Mesendoderm (in vitro differentiated cells): ENCODE measurements around the gene RCSD1.
A peak's percentile ranks its signal among the peaks of the same experiment; 100 is the strongest.

Experiments used
- DNase-seq: peaks from one replicate; pipeline ENCODE4 v3.0.0; 2013
- H2AK5ac ChIP-seq: 2 replicates; pipeline ENCODE4 v1.6.1; 2013; ENCODE audit warnings: low read length, inconsistent platforms
- H2BK120ac ChIP-seq: 2 replicates; pipeline ENCODE4 v1.6.1; 2013; ENCODE audit warnings: low read depth, mild to moderate bottlenecking, low read length, moderate library complexity, mixed read lengths
- H2BK15ac ChIP-seq: replicated peaks from 2 replicates; pipeline ENCODE4 v1.6.1; 2013; ENCODE audit warnings: low read depth, mild to moderate bottlenecking, moderate library complexity
- H2BK5ac ChIP-seq: 2 replicates; pipeline ENCODE4 v1.6.1; 2013; ENCODE audit warnings: low read length, inconsistent platforms
- H3K18ac ChIP-seq: 2 replicates; pipeline ENCODE4 v1.6.1; 2013; ENCODE audit warnings: mild to moderate bottlenecking, low read length, mixed read lengths
- H3K23ac ChIP-seq: one replicate; pipeline ENCODE4 v1.6.1; 2013; ENCODE audit warnings: low read length
- H3K27ac ChIP-seq: 2 replicates; pipeline ENCODE4 v1.5.1; 2013; ENCODE audit warnings: low read depth, mild to moderate bottlenecking, inconsistent platforms, low read length, moderate library complexity
- H3K27me3 ChIP-seq: 2 replicates; pipeline ENCODE4 v1.6.1; 2013; ENCODE audit warnings: low read length, control low read depth, mild to moderate bottlenecking, inconsistent platforms; ENCODE audit not compliant: insufficient read depth, poor library complexity
- H3K36me3 ChIP-seq: 2 replicates; pipeline ENCODE4 v1.6.1; 2013; ENCODE audit warnings: low read length, inconsistent platforms; ENCODE audit not compliant: control insufficient read depth, insufficient read depth
- H3K4ac ChIP-seq: one replicate; pipeline ENCODE4 v1.6.1; 2013; ENCODE audit warnings: low read depth, mild to moderate bottlenecking, low read length, moderate library complexity
- H3K4me1 ChIP-seq: 2 replicates; pipeline ENCODE4 v1.6.1; 2013; ENCODE audit warnings: low read depth, low read length, inconsistent platforms; ENCODE audit not compliant: control insufficient read depth
- H3K4me2 ChIP-seq: 2 replicates; pipeline ENCODE4 v1.6.1; 2013; ENCODE audit warnings: low read length
- H3K4me3 ChIP-seq: 2 replicates; pipeline ENCODE4 v1.5.1; 2013; ENCODE audit warnings: mild to moderate bottlenecking, low read length
- H3K56ac ChIP-seq: one replicate; pipeline ENCODE4 v1.6.1; 2013; ENCODE audit warnings: low read length
- H3K79me1 ChIP-seq: 2 replicates; pipeline ENCODE4 v1.6.1; 2013; ENCODE audit warnings: low read length, inconsistent platforms
- H3K79me2 ChIP-seq: 2 replicates; pipeline ENCODE4 v1.6.1; 2013; ENCODE audit warnings: mild to moderate bottlenecking, low read length; ENCODE audit not compliant: control insufficient read depth, insufficient read depth
- H3K9ac ChIP-seq: 2 replicates; pipeline ENCODE4 v1.6.1; 2013; ENCODE audit warnings: low read length, inconsistent platforms
- H4K5ac ChIP-seq: one replicate; pipeline ENCODE4 v1.6.1; 2013; ENCODE audit warnings: low read length
- H4K8ac ChIP-seq: one replicate; pipeline ENCODE4 v1.6.1; 2013; ENCODE audit warnings: low read depth, mild to moderate bottlenecking, control low read depth, low read length, moderate library complexity
- WGBS: extraction: QIAGEN DNeasy Blood & Tissue Kit; methylation state at CpG from one replicate; pipeline ENCODE4 v1.1.7; 2013; ENCODE audit warnings: low lambda C conversion rate, missing lambda C conversion rate; ENCODE audit not compliant: insufficient coverage; ENCODE audit errors: extremely low coverage; 5-methylcytosine and 5-hydroxymethylcytosine counted together

Gene RCSD1

DNA sequence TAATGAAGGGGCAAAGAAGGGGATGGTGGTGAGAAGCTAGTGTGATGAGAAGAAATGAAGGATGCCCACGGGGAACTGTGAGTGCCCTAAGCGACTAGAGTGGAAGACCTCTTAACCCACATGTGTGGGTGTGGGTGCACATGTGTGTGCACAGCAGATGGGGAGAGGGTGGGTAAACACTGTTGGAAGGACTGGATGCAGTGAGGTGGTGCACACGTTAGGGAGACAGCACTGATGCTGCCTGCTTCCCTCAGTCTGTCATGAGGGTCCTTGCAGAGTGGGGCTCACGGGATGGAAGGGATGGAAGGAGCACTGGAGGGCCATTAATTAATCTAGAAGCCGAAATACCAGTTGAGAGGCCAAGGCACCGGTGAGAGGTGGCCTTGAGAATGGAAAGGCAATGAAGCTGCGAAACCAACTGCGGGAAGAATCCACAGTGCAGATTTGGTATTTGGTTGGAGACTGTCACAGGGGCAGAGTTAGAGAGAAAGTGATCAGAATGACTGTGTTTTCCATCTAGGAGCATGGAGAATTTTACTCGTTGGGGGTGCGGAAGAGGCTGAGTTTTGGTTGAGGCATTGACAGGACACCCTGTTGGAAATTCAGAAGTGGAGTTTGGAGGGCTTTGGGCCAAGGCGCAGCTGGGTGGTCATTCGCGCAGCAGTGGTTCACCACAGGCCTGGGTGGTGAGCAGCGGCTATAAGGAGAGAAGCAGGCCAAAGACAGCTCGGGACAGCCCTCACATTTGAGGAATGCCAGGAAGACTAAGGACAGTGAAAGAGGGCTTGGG lies 15.8 kb downstream of the RCSD1 start:
- no peak overlapping the region for H4K5ac ChIP-seq
- H3K56ac ChIP-seq, result no peak overlapping the region
- no peaks in the 10 kb centered on the region for H3K79me2 ChIP-seq
- H2BK120ac ChIP-seq, result no peak overlapping the region
- no peak overlapping the region for H3K4me2 ChIP-seq
- H3K27me3 ChIP-seq, result no peaks in the 10 kb centered on the region
- no peak overlapping the region for H3K4ac ChIP-seq
- DNase-seq, result no peak
- no CpG with 5 or more reads among the region's 15 CpGs for WGBS
- H3K23ac ChIP-seq, result no peak overlapping the region
- no peak overlapping the region for H3K9ac ChIP-seq
- peaks cover 16% of the 10 kb centered on the region for H3K4me1 ChIP-seq
- no peak overlapping the region for H4K8ac ChIP-seq
- no peak overlapping the region for H3K4me3 ChIP-seq
- no peak overlapping the region for H3K27ac ChIP-seq
- H3K18ac ChIP-seq, result no peak overlapping the region
- no peaks in the 10 kb centered on the region for H3K79me1 ChIP-seq
- peak overlapping the region; percentile 15 for H2AK5ac ChIP-seq
- H3K36me3 ChIP-seq, result no peaks in the 10 kb centered on the region
- H2BK5ac ChIP-seq, result peak overlapping the region; percentile 1
- no peak overlapping the region for H2BK15ac ChIP-seq

DNA sequence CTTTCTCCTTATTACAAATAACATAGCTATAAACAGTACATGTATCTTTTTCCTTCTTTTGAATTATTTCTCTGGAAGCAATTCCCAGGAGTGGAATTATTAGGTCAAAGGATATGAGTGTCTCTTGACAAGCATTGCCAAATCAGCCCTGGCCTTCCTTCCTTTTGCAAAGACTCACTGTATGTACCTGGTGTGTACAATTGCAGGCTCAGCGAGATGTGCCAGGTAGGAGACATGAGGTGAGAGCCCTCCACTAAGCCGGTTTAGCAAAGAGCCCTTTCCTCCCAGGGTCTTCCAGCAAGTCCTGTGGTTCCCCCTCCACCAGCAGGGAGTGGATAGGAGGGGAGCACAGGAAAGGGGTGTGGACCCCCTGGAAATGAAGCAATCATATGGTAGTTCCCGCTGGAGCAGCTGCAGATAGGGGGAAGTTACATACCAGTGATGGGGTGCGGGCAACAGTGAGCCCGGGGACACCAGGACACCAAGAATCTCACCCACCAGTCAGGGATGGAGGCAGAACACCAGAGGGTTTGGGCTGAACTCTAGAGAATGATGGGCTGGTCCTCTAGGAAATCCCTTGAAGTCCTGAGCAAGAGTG lies 18.3 kb downstream of the RCSD1 start:
- Histone ChIP-seq H3K4me1 (peaks cover 16% of the 10 kb centered on the region), H4K8ac (no peak overlapping the region), H3K36me3 (no peaks in the 10 kb centered on the region), H2BK120ac (no peak overlapping the region), H4K5ac (no peak overlapping the region), H3K27ac (no peak overlapping the region), H3K56ac (no peak overlapping the region), H3K18ac (no peak overlapping the region), H3K79me2 (no peaks in the 10 kb centered on the region), H3K4ac (no peak overlapping the region), H3K79me1 (no peaks in the 10 kb centered on the region), H3K27me3 (no peaks in the 10 kb centered on the region), H3K4me2 (no peak overlapping the region), H3K23ac (no peak overlapping the region), H3K4me3 (no peak overlapping the region), H2BK5ac (no peak overlapping the region), H2AK5ac (no peak overlapping the region), H2BK15ac (no peak overlapping the region), H3K9ac (no peak overlapping the region)
- no CpG with 5 or more reads among the region's 5 CpGs for WGBS
- no peak for DNase-seq

DNA sequence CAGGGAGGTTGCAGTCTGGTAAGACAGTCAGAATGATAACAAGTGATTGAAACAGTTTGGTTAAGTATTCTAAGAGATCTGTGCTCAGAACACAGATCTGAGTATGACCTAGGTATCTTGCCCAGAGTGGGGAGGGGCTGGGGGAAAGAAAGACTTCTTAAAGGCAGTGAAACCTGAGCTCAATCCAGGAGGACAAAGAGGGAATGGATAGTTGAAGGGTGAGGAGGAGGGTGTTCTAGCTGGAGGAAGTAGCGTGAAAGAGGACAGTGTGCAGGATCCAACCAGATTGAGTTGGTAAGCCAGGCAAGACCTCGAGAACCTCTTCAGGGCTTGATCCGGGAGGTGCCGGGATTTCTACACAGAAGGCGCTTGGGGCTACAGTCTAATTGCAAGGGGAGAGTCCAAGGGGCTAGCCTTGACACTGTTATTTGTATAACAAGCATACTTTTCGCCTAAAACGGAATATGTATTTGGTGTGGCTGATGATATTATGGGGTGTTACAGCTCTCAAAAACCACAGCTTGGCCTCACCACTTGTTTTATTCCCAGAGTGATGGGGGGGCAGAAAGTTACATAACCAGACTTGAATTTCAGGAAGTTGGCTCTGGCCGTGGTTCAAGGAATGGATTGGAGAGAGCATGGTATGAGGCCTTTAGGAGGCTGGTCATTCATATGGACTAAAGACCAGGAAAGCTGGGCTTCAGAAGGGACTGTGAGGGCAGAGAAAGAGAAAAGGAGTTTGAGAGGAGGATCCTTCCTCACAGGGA lies 19.1 kb downstream of the RCSD1 start:
- Histone ChIP-seq H3K18ac (no peak overlapping the region), H3K4me2 (no peak overlapping the region), H3K56ac (no peak overlapping the region), H3K27me3 (no peaks in the 10 kb centered on the region), H3K4me1 (peaks cover 16% of the 10 kb centered on the region), H4K5ac (no peak overlapping the region), H2BK5ac (no peak overlapping the region), H2BK15ac (no peak overlapping the region), H3K79me2 (no peaks in the 10 kb centered on the region), H3K27ac (no peak overlapping the region), H3K4me3 (no peak overlapping the region), H3K23ac (no peak overlapping the region), H2AK5ac (no peak overlapping the region), H3K36me3 (no peaks in the 10 kb centered on the region), H3K9ac (no peak overlapping the region), H3K79me1 (no peaks in the 10 kb centered on the region), H4K8ac (no peak overlapping the region), H2BK120ac (no peak overlapping the region), H3K4ac (no peak overlapping the region)
- peak; percentile 25 for DNase-seq
- no CpG with 5 or more reads among the region's 8 CpGs for WGBS

DNA sequence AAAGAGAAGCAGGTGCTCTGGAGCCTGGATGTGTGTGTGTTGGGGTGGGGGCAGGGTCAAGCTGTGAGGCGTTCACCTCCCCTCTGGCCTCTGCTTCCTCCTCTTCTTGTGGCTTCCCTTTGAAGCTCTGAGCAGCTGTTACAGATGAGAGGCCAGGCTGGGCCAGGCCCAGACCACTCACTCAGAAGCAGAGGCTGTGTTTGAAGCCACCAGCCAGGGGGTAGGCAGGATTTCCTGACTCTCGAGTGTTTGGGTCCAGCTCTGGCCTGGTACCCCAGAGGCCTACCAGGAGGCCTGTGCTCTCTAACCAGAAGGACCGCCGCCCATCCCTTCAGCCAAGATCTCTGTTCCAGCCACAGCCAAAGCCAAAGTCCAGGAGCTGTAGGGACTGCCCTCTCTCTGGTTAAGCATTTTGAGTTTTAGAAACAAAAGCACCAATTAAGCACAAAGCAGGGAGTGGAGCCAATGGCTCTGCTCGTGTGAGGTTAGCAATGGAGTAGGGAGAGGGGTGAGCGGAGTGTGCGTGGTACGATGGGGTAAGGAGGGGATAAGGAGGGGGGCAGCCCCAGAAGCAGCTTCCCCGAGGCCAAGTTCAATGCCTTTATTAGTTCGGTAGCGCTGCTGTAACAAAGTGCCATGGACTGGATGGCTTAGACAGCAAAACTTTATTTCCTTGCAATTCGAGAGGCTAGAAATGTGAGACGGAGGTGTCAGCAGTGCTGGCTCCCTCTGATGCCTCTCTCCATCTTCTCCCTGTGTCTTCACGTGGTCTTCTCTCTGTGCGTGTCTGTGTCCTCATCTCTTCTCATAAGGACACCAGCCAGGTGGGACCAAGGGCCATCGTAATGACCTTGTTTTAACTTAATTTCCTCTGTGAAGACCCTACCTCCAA lies 20.5 kb downstream of the RCSD1 start:
- Histone ChIP-seq H3K9ac (no peak overlapping the region), H3K56ac (no peak overlapping the region), H2BK120ac (no peak overlapping the region), H2AK5ac (no peak overlapping the region), H3K4me1 (peaks cover 7% of the 10 kb centered on the region), H2BK15ac (no peak overlapping the region), H3K79me1 (no peaks in the 10 kb centered on the region), H3K4me2 (no peak overlapping the region), H4K8ac (no peak overlapping the region), H3K4me3 (no peak overlapping the region), H3K36me3 (no peaks in the 10 kb centered on the region), H4K5ac (no peak overlapping the region), H3K79me2 (no peaks in the 10 kb centered on the region), H3K18ac (no peak overlapping the region), H2BK5ac (no peak overlapping the region), H3K4ac (no peak overlapping the region), H3K23ac (no peak overlapping the region), H3K27me3 (no peaks in the 10 kb centered on the region), H3K27ac (no peak overlapping the region)
- WGBS, result no CpG with 5 or more reads among the region's 16 CpGs
- no peak for DNase-seq

DNA sequence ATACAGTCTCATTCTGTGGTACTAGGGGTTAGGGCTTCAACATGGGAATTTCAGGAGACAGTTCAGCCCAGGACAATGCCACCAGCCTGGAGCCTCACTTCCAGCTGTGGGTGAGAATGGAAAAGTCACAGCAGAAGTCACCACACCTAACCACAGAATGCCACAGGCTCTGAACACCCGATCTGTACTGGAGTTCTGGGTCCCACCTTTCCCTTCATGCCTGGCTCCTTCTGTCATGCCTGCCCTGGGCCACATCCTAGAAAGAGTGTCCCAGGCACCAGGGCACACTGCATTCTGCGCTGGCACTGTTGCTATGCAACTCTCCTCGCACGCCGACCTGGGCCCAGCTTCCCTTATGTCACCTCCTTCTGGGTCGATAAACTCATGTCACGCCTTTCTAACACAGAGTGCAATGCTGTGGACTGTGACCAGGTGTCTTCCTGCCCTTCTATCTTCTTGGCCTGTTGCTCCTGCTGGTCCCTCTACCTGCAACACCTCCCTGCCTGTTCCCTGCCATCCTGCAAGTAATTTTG lies 21.2 kb downstream of the RCSD1 start:
- Histone ChIP-seq H3K79me2 (no peaks in the 10 kb centered on the region), H3K27ac (no peak overlapping the region), H3K23ac (no peak overlapping the region), H2BK5ac (no peak overlapping the region), H2AK5ac (no peak overlapping the region), H2BK15ac (no peak overlapping the region), H3K4me1 (peaks cover 4% of the 10 kb centered on the region), H3K9ac (no peak overlapping the region), H3K4ac (no peak overlapping the region), H3K18ac (no peak overlapping the region), H2BK120ac (no peak overlapping the region), H4K8ac (no peak overlapping the region), H3K79me1 (no peaks in the 10 kb centered on the region), H3K56ac (no peak overlapping the region), H3K4me2 (no peak overlapping the region), H4K5ac (no peak overlapping the region), H3K4me3 (no peak overlapping the region), H3K36me3 (no peaks in the 10 kb centered on the region), H3K27me3 (no peaks in the 10 kb centered on the region)
- WGBS, result no CpG with 5 or more reads among the region's 7 CpGs
- no peak for DNase-seq
